OCI-M1 (cell line): Measurements from ENCODE around the gene MAP2.

ENCODE experiments used
- DNase-seq: peaks from one replicate; lab custom pipeline; 2025; lab: John Stamatoyannopoulos, UW

Gene MAP2

GRCh38 chr2:209726311-209726710 is 302.5 kb downstream of the MAP2 start:
- DNase-seq = no peak

DNA sequence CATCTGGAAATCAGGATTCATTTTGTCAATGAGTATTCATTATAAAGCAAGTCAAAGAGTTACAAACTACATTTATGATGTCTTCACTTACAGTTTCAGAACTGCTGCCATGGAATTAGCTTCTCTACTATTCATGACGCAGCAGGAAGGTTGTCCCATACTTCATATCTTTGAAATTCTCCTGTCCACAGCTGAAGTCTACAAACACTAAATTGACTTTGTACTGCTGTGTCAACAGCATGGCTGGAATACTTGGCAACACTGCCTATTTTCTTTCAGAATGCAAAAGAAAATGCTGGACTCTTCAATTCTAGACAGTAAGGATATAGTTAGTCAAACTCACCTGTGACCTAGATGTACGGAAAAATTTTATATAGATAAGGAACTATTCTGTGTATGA is 303.2 kb downstream of the MAP2 start:
- DNase-seq = no peak

DNA sequence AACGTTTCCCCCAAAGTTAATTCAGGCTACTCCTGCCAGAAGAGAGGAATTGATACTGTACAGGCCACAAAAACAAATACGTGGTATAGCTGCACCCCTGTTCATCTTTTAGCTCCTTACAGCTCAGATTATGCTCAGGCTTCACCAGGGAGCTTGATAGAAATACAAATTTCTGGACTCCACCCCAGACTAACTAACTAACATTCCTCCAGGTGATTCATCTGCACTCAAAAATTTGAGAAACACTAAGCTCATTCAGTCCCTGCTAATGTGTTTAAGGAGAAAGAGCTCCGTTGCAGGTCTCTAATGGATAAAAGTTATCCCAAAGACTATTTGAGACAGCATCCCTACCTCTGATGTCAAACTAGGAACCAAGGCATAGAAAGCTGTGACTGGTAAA is 311.0 kb downstream of the MAP2 start:
- no peak for DNase-seq

GRCh38 chr2:209741953-209742352 is 318.1 kb downstream of the MAP2 start:
- DNase-seq = no peak

DNA sequence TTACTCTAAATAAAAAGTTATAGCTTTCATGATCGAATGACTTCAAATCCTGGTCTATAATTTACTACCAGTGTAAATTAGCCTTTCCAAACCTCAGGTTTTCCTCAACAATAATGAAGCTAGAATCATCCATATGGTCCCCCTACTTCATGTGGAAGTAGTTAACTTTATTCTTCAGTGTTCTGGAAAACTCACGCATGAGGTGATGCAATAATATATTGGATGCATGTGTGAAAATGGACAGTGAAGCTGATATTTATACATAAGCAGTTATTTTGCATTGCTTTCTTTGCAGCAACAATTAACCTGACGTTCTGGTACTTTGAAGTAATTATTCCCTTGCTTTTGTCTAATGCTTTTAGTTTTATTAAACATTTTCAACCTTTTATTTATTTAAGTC is 329.2 kb downstream of the MAP2 start:
- no peak for DNase-seq

DNA sequence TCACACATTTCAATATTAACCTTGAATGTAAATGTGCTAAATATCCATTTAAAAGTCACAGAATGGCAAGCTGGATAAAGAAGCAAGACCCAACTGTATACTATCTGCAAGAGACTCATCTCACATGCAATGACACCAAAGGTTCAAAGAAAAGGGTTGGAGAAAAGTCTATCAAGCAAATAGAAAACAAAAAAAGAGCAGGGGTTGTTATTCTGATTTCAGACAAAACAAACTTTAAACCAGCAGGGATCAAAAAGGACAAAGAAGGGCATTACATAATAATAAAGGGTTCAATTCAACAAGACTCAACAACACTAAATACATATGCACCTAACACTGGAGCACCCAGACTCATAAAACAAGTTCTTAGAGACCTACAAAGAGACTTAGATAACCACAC is 333.3 kb downstream of the MAP2 start:
- no peak for DNase-seq

DNA sequence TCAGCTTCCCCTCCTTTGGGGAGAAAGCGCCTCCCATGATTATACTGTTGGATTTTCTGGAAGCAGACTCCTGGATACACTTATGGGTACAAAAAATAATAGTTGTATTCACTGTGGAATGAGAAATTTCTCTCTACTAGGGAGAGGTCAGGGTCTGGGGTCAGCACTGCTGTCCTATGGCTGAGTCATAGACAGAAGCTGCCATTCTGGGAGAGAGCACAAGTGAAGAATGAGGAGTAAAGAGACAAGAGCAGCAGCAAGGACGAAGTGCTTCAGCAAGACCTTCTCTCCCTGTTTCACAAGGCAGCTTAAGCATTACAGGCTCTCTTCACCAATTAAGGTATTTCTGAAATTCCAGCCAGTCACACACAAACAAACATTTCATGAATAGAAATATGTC is 337.7 kb downstream of the MAP2 start:
- DNase-seq = no peak

GRCh38 chr2:209762563-209762962 is 338.7 kb downstream of the MAP2 start:
- DNase-seq = no peak

- peak; percentile 23 for DNase-seq
Measured at GRCh38 chr2:209763106-209763505, 339.3 kb downstream of the MAP2 start.

DNA sequence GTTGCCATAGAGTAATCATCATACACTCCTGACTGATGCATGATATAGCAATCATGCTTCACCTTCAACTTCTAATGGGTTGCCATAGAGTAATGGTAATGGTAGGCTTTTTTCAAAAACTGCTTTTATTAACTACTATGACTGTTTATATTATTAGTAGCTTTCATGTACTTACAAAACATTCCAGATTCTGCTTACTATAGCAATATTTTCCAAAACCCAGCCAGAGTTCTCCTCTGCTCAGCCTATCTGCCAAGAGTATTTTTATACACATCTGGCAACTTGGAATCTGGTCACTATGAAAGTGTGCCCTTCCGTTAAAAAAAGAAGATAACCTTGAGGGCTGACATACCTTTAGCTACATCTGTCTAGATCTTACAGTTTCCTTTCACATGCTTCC is 342.8 kb downstream of the MAP2 start:
- DNase-seq = no peak

DNA sequence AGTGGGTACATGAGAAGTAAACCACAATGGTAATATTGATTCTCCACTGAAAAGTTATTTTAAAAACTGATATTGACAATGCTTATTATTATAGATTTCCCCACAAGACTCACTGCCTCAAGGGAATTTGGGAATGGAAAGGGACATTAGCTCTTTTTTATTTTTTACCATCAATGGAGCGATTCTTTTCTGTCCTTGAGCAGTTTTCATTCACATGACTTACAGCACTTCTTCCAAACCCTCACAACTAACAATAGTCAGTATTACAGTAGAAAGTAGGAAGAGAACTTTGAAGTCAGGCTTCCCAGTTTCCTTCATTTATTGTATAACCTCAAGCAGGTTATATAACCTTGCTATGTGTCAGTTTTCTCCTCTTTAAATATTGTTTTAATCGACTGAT is 343.5 kb downstream of the MAP2 start:
- no peak for DNase-seq

GRCh38 chr2:209768557-209768956 is 344.7 kb downstream of the MAP2 start:
- no peak for DNase-seq

- DNase-seq = no peak
Measured at GRCh38 chr2:209771474-209772289, 347.8 kb downstream of the MAP2 start, which contains the start of gene UNC80. Gene UNC80, plus strand, starts transcription at chr2:209771832. Its CDS starts 241 bp downstream, at chr2:209772073.

DNA sequence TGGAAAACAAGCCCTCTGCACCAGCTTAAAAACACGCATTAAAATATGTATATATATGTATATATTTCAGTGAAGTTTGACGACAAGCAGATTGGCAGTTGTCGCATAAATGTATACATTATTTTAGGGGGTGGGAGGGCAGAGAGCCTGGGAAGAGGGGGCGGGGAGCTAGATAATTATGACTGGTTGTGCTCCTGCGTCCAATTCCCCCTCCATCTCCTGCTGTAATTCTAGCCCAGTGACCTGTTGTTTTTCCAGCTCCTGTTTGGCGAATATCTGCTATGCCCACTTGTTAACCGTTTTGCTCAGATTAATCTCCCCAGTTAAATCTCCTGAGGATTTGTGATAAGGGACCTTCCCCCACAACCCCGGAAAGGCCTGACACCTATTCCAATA is 348.4 kb downstream of the MAP2 start:
- no peak for DNase-seq

GRCh38 chr2:209773377-209773776 is 349.5 kb downstream of the MAP2 start:
- no peak for DNase-seq
